ENCODE results near the gene ARHGEF28.

The ARHGEF28 gene

GRCh38 chr5:73649926-73650325 lies 23.9 kb downstream of the ARHGEF28 start:
- intact Hi-C loops (cut with DNase I), result no loop called here

GRCh38 chr5:73652391-73652790 lies 26.4 kb downstream of the ARHGEF28 start:
- no peak for DNase-seq
- intact Hi-C loops (cut with DNase I), result no loop called here

More at GRCh38 chr5:73649926-73650325, 23.9 kb downstream of the ARHGEF28 start:
- DNase-seq, result no peak

GRCh38 chr5:73654171-73654811 lies 28.3 kb downstream of the ARHGEF28 start:
- intact Hi-C loops (cut with DNase I), result no loop called here
- DNase-seq, result no peak

- peak in 8 of 42 donors; percentile 12 to 51 (median 26) for DNase-seq
- intact Hi-C loops (cut with DNase I), result no loop called here
Observed at GRCh38 chr5:73654819-73655318, 28.9 kb downstream of the ARHGEF28 start.

GRCh38 chr5:73655521-73656160 lies 29.6 kb downstream of the ARHGEF28 start:
- intact Hi-C loops (cut with DNase I), result no loop called here
- no peak for DNase-seq

GRCh38 chr5:73661753-73662152 lies 35.8 kb downstream of the ARHGEF28 start:
- intact Hi-C loops (cut with DNase I), result no loop called here
- no peak for DNase-seq

GRCh38 chr5:73663161-73663859 lies 37.3 kb downstream of the ARHGEF28 start:
- DNase-seq, result no peak

GRCh38 chr5:73663860-73664240 lies 37.9 kb downstream of the ARHGEF28 start:
- no peak for DNase-seq
- intact Hi-C loops (cut with DNase I), result no loop called here

More at GRCh38 chr5:73663161-73663859, 37.3 kb downstream of the ARHGEF28 start:
- intact Hi-C loops (cut with DNase I), result no loop called here

GRCh38 chr5:73664796-73665195 lies 38.8 kb downstream of the ARHGEF28 start:
- intact Hi-C loops (cut with DNase I), result no loop called here
- DNase-seq, result no peak

- intact Hi-C loops (cut with DNase I), result no loop called here
- no peak for DNase-seq
Observed at GRCh38 chr5:73666891-73667290, 40.9 kb downstream of the ARHGEF28 start.

GRCh38 chr5:73668017-73668416 lies 42.0 kb downstream of the ARHGEF28 start:
- DNase-seq, result no peak
- intact Hi-C loops (cut with DNase I), result no loop called here

GRCh38 chr5:73668486-73669111 lies 42.6 kb downstream of the ARHGEF28 start:
- intact Hi-C loops (cut with DNase I), result no loop called here
- no peak for DNase-seq

- DNase-seq, result no peak
- intact Hi-C loops (cut with DNase I), result no loop called here
Observed at GRCh38 chr5:73670731-73671130, 44.7 kb downstream of the ARHGEF28 start.

- intact Hi-C loops (cut with DNase I), result no loop called here
- DNase-seq, result no peak
Observed at GRCh38 chr5:73672132-73672531, 46.1 kb downstream of the ARHGEF28 start.

GRCh38 chr5:73673161-73673591 lies 47.2 kb downstream of the ARHGEF28 start:
- intact Hi-C loops (cut with DNase I), result no loop called here
- DNase-seq, result no peak

GRCh38 chr5:73674669-73675004 lies 48.6 kb downstream of the ARHGEF28 start:
- intact Hi-C loops (cut with DNase I), result no loop called here
- no peak for DNase-seq

GRCh38 chr5:73678322-73678740 lies 52.3 kb downstream of the ARHGEF28 start:
- intact Hi-C loops (cut with DNase I), result no loop called here
- DNase-seq, result no peak

- no peak for DNase-seq
- intact Hi-C loops (cut with DNase I), result no loop called here
Observed at GRCh38 chr5:73678807-73679206, 52.8 kb downstream of the ARHGEF28 start.

- no peak for DNase-seq
- intact Hi-C loops (cut with DNase I), result no loop called here
Observed at GRCh38 chr5:73682176-73682575, 56.2 kb downstream of the ARHGEF28 start.

- no peak for DNase-seq
- intact Hi-C loops (cut with DNase I), result no loop called here
Observed at GRCh38 chr5:73684691-73685090, 58.7 kb downstream of the ARHGEF28 start.
